Measurements from ENCODE around the gene CHAD.

The CHAD gene

DNA sequence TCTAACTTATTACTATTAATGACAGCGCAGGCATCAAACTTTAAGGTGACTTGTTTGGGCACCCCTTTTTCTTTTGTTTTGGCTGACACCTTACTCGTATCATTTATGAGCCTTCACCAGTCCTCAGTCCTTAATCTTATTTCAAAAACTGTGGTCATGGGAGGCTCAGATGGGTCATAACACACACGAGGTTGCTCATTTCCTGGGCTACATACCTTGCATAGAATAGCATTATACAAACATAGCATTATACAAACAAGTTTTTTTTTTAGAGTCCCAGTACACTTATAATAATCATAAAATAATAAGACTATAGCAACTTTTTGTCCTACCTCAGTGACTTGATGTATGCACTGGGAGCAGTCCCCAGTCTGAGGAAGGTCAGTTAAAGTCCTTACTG is 53.9 kb downstream of the CHAD start:
- TF ChIP-seq CTCF (IDR thresholded peaks at IDR 0.05; ENCODE audit: low read depth, low read length), result no peak
- no peak for DNase-seq (ENCODE audit: extremely low read depth, low read depth)

All from AG09319 (cell line).